ENCODE data around the gene SLC9C2.
"Not testable (repeated sequence)": the region's sequence is repeated elsewhere in the genome, so short reads cannot be mapped to it uniquely, and the experiment has no call there.

SLC9C2 gene, protein sequence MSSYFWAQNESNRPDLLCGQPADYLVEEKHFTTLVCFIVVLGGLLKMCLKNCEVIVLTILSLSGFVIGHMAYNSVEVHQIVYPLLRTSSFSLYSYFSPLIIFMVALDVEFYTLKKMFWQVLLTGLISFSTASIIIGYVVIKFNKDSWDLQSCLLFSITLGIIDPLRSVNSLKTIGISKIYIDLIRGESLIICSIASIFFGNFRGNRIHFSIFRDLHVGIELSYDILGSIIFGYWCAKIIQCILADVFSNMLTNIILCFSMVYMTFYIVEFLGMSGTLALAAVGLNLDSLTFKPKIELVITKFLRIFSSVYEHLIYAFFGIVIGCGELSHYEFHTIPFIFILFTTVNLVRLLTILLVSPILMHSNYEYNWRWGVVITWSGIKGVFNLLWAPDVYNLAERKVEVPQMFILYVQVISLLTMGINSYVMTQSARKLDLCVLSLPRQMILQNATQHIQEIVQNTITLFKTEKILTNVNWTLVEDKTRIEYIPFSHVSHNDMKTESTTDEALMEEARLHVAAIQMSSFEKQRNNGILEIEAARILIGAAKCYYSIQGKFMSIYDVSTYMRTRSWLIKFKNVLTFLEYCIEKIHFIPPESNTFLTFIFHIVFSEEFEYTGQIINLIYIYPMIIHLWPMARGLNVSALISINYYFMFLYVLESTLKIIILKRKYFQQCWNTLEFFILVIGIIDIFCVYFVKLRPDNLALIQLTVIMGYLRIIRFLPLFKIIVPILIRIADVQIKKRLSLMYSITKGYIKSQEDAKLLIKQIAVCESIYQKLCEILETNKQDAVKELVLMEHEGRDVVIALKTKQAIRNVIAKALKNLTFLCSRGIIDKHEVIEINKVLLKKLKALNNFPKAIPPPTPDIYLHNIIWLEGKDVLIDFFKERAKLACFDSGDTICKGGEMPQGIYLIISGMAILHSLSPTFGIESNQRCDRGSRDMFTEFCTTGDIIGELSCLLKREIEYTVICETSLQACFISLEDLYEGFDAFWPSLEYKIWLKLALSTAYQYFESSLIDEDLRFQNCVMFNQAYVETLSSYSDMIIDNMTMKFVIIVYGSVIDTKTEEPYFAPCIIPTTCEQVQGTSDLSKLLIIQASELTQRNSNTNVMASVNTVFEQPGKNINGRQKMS

DNA sequence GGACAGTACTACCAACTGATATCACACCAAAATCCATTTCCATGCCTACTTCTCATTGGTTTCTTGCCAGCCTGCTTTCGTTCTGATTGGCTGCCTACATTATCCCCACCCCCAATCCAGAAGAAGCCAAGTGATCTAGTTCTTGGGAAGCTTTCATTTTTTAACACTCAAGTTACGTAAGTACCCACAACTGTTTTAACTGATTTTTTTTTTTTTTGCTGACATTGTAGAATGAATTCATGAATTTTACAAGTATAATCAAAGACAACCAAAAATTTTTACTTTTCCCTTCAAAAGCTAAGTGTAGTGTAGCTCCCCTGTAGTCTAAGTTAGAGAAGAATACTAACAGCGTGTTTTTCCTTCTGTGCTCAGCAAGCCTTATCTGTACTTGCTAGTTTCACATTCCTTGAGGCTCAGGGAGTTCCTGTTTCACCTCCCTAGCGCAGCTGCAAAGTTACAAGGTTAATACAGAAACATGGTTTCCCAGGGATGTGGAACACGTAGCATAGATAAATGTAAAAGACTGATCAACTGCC lies at the start of gene SLC9C2:
SLC9C2 (minus strand) TSS at position 17 of the 536 bp plus-strand sequence. CDS start 1,296 bp downstream, outside the sequence.
- DNase-seq = no peak

- no peak for DNase-seq
Observed at GRCh38 chr1:173648880-173649605, 46.2 kb upstream of the SLC9C2 start.

- no peak for DNase-seq
Observed at GRCh38 chr1:173646656-173647055, 43.8 kb upstream of the SLC9C2 start.

DNA sequence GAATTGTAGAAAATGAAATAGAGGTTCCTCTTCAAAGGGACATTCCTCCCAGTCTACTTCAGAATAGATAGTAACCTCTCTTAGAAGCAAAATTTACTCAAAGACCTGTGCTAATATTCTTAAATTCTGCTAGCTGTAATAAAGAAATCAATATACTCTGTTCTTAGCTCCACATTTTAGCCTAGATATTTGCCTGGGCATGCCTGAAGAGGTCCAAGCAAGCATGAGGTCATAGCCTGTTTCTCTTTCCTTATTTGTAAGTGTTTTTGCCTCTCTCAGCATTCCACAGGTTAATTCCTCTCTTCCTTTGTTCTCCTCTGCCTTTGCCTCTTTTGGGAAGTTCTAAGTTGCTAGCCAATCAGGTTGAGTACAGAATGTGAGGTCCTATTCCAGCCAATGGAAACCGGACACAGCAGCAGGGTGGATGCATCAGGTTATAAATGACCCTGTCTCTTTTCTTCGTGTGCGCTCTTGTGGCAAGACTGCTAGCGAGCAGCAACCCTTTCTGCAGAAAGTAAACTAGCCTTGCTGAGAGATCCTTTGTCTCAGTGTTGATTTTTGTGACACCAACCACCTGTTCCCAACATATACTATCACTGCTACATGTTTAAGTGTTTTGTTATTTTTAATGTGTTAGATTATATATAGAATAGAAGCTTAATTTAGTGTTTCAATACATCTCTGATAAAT lies 39.7 kb upstream of the SLC9C2 start:
- not testable (repeated sequence) for DNase-seq

- no peak for DNase-seq
Observed at GRCh38 chr1:173639102-173639501, 36.2 kb upstream of the SLC9C2 start.

DNA sequence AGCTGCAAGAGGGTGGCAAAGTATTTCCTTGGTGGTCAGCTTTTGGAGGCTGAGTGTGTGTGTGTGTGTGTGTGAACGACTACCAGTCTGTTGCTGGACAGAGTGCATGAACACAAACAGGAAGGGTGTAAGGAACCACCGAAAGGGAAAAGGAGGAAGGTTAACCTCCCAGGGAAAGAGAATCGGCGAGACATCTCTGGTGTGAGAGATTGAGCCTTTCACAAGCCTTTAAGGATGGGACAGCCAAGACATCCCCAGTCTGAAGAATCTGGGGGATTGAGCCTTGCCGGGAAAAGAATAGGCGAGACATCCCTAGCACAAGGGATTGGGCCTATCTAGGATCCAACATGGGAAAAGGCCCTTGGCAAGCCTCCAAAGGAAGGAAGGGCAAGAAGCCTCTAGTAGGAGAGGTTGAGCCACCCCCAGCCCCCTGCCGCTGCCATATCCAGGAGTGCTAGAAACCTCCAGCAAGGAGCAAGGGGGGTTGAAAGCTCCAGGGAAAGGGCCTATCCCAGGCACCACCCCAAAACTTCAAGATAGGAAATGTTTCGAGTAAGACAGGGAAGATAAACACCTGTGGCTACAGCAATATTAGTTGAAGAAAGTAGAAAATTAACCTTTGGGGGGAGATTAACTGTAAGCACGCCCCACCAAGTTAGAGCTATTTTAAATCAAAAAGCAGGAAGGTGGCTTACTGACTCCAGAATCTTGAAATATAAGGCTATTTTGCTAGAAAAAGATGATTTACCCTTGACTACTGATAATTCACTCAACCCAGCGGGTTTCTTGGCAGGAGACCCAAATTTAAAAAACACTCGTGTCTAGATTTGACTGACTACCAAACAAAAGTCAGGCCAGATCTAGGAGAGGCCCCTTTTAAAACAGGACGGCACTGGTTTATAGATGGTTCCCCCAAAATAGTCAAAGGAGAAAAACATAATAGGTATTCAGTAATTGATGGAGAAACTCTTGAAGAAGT lies 35.5 kb upstream of the SLC9C2 start:
- DNase-seq = no peak

DNA sequence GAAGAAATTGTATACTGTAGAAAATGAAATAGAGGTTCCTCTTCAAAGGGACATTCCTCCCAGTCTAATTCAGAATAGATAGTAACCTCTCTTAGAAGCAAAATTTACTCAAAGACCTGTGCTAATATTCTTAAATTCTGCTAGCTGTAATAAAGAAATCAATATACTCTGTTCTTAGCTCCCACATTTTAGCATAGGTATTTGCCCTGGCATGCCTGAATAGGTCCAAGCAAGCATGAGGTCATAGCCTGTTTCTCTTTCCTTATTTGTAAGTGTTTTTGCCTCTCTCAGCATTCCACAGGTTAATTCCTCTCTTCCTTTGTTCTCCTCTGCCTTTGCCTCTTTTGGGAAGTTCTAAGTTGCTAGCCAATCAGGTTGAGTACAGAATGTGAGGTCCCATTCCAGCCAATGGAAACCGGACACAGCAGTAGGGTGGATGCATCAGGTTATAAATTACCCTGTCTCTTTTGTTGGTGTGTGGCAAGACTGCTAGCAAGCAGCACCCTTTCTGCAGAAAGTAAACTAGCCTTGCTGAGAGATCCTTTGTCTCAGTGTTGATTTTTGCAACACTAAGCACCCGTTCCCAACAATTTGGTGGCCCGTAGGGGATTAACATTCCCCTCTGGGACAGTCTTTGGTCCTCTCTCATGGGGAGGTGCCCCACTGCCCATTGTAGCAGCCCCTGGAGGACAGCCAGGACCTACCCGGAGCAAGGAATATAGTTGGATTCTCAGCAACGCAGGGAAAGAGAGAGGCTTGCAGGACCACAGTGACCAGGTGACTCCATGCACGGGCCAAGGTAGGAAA lies 34.6 kb upstream of the SLC9C2 start:
- DNase-seq = not testable (repeated sequence)

DNA sequence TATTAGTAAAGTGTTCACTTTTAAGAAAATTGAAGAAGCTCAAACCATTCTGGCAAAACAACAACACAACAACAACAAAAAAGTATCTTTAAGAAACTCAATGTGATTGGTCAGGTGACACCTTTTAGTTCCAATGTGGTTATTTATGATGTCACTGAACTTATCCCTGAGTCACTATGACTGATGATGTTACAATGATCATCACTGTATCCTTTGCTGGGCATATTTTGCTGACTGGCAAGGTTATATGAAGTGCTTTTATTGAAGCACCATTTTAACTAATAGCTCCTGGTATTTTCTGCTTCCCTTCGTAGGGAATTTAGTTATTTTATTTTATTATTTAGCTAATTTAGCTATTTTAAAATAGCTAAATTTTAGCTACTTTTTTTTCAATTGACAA lies 32.2 kb upstream of the SLC9C2 start, which contains the start of gene TEX50:
TEX50 (plus strand) TSS at position 223 of the 400 bp plus-strand sequence. CDS start 184 bp downstream, outside the sequence.
- DNase-seq = no peak

- no peak for DNase-seq
Observed at GRCh38 chr1:173628888-173629287, 26.0 kb upstream of the SLC9C2 start.

GRCh38 chr1:173627269-173627668 lies 24.4 kb upstream of the SLC9C2 start:
- no peak for DNase-seq

DNA sequence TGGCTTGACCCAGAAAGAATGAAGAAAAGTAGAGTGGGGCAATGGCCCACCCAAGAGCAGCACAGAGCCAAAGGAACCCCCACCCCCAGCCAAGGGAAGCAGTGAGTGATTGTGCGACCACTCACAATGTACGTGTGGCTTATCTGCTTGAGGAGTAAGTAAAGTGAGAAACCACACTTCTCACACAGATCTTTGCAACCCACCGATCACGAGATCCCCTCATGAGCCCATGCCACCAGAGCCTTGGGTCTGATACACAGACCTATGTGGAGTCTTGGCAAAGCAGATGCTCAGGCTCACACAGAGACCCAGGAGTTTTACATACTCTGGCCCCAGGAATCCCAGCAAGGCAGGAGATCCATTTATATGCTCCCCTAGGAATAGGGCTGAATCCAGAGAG lies 14.0 kb upstream of the SLC9C2 start:
- no peak for DNase-seq

- DNase-seq = not testable (repeated sequence)
Observed at GRCh38 chr1:173613086-173613485, 10.2 kb upstream of the SLC9C2 start.

- no peak for DNase-seq
Observed at GRCh38 chr1:173608503-173609216, 5.8 kb upstream of the SLC9C2 start.

- DNase-seq = no peak
Observed at GRCh38 chr1:173601588-173601987, 1.3 kb downstream of the SLC9C2 start.

DNA sequence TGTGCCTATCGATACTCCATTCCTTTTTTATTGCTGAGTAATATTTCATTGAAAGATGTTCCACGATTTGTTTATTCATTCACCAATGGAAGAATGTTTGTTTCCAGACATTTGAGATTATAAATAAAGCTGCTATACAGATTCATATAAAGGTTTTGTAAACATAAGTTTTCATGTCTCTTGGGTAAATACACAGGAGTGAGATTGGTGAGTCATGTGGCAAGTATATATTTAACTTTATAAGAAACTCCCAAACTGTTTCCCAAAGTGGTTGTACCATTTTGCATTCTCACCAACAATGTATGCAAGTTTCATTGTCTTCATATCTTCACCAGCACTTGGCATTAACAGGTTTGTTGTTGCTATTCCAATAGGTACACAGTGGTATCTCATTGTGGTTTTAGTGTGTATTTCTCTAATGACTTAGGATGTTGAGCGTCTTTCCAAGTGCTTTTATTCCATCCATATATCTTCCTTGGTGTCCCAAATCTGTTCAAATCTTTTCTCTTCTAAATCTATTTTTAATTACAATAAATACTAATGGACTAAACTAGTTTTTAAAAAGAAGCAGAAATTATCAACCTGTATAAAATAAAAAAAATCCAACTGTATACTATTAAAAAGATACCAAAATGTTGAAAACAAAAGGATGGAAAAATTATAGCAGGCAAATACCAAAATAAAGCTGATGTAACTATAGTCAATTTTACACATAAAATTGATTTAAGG lies 6.6 kb downstream of the SLC9C2 start:
- no peak for DNase-seq

DNA sequence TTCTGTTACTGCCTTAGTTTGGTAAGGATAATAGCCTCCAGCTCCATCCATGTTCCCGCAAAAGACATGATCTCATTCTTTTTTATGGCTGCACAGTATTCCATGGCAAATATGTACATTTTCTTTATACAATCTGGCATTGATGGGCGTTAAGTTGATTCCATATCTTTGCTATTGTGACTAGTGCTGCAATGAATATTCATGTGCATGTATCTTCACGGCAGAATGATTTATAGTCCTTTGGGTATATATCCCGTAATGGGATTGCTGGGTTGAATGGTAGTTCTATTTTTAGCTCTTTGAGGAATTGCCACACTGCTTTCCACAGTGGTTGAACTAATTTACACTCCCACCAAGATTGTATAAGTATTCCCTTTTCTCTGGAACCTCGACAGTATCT lies 11.7 kb downstream of the SLC9C2 start:
- DNase-seq = not testable (repeated sequence)

- no peak for DNase-seq
Observed at GRCh38 chr1:173590557-173590956, 12.3 kb downstream of the SLC9C2 start.

All from NCI-H2171 treated with DMSO at 0.1 percent for 48 hours (cell line).